HG03558 (cell line): ENCODE results near the gene CLDND1.

Source experiments
- ATAC-seq: cut with Tn5 transposase; IDR thresholded peaks from one replicate; pipeline ENCODE4 v1.9.1; 2021; ENCODE audit warnings: moderate number of reproducible peaks; ENCODE audit not compliant: unreplicated experiment; ENCODE audit errors: extremely low read depth

Gene CLDND1

DNA sequence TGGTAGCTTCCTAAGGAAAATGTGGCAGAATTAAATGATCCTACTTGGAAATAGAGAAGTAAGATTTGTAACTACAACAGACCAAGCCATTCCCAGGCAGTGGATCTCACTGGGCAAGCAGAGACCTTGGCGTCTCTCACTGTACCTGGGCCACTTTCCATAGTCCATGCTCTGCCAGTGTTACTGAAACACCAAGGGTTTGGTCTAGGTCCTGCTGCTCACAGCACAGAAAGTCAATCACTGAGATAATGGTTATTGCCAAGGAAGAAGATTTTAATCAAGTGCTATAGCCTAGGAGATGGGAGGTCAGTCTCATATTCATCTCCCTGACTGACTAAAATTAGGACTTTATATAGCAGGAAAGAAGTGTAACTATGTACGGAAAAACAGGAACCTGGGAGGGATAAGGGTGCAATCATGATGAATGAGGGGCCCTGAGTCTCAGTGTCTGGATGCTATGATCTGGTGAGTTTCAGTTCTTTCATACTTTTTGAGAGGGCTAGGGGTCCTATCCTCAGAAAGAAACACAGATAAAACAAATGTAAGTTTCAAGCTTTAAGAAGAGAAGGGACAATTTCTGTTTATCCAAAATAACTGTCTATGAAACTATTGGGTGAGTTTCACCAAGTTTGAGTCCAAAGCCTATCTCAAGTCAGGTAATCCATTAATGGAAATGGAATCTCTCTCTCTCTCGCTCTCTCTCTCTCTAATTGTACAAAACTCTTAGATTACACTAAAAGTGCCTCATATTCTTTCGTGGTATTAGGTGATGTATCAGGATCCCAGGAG is 29.7 kb upstream of the CLDND1 start:
- ATAC-seq: no peak

DNA sequence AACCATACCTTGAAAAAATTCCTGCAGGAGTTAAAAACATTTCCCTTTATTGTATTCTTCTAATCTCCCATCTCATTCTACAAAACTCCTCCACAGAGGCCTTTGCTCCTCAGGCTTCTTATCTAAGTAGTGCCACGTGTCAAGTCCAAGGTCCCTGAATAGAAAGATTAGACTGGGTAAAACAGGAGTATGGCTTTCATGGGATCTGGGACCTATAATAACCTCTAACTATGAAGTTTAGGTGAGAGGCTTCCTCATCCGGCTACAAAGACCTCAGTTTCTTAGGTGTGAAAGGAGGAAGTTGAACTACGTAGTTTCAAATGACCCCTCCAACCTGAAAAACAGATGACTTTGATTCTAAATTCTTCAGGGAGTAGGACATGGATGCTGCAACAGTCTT is 29.1 kb upstream of the CLDND1 start:
- no peak for ATAC-seq

DNA sequence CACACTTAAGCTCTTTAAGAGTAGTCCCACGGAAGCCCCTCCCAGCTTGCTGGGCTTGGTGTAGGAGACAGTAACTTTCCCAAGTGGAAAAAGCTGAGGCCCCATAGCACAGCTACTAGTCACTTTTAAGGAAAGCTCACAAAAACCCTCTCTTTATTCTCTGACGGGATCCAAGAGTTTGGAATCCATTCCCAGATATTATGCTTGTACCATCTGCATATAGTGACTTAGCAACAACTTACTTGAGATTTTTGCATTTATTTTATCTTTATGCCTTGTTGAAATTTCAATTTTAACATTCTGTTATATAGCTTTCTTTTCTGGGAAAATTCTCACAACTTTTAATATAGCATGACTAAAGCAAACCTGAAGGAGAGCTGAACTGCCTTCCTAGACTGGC is 28.5 kb upstream of the CLDND1 start:
- no peak for ATAC-seq

DNA sequence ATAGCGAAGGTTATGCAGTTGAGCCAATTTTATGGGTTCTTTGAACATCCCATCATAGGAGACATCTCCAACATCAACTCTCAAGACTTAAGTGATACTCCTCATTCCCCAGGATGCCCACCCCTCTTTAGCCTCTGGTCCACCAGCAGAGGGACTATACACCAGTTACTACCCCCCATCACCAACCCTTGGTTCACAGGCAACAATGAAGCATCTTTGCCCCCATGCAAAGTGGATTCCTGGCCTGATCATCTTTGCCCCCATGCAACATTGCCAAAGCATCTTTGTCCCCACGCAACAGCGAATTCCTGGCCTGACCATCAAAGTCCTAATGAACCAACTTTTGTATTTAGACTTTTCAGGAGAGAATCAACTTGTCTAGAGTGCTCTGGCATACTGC is 28.1 kb upstream of the CLDND1 start:
- no peak for ATAC-seq

DNA sequence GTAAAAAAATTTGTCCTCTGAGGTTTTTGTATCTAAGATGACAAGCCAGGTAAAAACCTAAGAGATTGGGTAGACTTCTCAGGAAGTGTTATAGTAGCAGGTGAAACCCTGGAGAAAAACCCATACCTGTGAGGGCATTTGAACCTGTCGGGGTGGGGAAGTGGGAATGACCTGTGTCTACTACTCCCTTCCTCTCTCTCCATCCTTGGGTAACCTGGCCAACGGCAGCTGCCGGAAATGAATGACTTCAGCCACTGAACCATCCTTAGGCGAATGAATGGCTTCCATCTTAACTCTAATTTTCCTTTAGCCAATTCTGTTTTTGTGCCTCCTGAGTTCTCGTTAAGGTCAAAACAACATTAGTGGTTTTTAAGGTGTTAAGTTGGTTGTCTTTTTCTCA is 25.8 kb upstream of the CLDND1 start:
- ATAC-seq: no peak

DNA sequence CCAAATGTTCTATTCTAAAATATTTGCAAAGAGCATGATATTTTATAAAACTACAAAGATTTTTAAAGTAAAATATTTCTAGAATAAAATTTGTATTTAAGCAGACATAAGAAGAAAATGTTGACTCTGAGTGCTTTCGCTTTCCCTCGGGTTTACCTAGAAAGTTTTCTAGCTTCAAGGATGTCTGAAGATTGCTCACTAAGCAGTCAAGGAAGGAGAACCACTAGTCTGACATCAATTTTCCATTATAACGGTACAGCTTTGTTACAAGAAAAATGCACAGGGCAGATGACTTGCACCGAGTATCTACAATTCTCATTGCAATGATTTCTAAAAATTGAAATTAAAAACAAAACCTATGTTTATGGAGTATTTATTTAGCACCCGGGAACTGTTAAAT is 23.2 kb upstream of the CLDND1 start:
- ATAC-seq: no peak

DNA sequence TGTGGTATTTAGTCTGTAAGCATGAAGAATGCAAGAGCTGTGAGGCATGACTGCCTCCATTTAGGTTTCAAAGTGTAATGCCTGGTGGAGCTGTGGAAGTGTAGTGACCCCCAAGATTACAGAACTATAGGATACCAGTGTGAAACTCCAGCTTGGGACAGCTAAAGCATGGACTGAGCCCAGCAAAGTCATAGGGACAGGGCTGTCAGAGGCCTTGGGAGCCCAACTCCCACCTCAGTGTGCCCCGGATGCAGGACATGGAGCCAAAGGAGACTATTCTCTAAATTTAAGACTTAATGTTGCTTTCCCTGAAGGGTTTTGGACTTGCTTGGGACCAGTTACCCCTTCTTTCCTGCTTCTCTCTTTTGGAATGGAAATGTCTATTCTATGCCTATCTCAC is 19.9 kb upstream of the CLDND1 start:
- ATAC-seq: no peak

DNA sequence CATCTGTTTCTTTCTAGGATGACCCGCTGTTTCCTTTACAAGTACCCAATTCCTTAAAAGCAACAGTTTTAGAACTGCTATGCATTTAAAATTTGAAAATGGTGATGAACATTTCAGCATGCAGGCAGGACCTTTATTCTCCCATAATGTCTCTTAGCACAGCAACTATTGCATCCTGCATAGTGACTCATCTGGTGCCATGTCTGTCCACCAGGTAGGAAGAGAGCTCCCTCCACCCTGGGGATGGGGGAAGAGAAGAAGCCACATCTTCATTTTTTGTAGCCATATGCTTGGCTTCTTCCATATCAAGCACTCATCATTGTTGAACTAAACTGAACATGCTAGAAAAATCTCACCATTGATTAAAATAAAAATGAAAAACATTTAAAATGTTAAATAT is 19.0 kb upstream of the CLDND1 start:
- ATAC-seq: no peak

DNA sequence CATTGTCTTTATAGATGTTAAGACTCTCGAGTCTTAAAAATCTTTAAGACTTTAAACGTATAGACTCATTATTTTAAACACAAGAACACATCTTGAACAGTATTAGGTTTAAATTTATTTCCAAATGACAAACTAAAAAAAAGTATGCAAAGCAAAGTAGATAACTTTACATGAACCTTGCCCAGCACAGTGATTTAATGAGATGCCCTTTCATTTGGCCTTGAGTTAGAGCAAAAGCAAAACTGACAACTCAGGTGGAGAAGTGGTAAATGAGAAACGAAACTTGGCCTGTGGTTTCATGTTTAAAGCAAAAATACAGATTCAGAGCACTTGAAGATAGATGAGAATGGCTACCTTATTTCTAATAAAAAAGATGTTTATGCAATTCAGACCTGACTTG is 17.6 kb upstream of the CLDND1 start:
- ATAC-seq: peak; percentile 26

DNA sequence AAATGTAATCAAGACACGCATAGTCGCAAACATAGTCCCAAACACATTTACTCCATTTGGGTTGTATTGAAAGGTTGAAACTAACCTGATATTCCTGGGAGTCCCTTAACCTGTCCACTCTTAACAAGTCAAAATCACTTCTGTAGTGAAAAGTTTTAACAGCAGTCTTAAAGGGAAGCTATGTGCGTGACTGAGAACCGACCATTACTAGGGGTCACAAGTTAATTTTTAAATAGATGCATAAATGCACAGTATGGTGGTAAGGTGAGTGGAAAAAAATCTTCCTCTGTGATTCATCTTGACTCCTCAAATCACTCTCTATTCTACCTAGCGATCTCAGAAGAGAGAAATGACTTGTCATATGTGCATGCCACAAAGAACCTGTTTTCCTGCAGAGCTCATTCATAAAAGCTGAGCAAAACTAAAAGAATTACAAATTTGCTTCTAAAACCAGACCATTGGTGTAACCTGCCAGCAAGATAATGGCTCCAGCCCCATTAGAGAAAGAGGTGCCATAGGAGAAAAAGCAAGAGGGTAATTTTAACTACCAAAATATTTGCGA is 13.8 kb upstream of the CLDND1 start:
- peak; percentile 61 for ATAC-seq

DNA sequence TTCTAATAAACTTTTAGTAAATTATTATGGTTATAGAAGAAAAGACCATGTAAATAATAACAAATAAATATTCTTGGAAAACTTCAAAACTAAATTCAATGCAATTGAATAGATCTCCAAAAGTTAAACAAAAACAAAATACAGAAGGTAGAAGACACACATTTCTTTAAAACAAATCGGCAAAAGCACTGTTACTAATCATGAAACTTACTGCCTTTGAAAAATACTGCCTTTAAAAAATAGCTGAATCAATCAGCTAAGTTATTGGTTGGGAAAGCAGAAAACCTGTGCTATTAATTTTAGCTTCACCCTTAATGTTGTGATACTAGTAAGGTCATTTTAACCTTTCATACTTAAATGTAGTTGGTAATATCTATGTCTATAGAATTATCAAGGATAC is 12.0 kb upstream of the CLDND1 start:
- ATAC-seq: no peak

DNA sequence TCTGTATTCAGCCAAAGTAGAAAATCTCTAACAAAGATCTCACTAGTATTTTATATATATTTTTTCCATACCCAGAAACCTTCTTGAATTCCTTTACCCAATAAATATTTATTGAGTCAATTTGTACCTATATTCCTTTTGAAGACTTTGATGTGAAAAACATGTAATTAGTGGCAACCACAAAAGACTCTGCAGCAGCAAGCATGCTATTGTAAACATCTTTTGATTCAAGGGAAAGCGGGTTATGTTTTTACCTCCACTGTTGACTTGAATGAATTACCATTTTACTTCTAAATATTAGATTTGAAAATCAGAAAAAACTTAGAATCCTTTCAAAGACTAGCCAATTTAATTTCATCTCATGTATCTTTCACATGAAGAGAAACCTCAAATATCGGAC is 11.5 kb upstream of the CLDND1 start:
- no peak for ATAC-seq

DNA sequence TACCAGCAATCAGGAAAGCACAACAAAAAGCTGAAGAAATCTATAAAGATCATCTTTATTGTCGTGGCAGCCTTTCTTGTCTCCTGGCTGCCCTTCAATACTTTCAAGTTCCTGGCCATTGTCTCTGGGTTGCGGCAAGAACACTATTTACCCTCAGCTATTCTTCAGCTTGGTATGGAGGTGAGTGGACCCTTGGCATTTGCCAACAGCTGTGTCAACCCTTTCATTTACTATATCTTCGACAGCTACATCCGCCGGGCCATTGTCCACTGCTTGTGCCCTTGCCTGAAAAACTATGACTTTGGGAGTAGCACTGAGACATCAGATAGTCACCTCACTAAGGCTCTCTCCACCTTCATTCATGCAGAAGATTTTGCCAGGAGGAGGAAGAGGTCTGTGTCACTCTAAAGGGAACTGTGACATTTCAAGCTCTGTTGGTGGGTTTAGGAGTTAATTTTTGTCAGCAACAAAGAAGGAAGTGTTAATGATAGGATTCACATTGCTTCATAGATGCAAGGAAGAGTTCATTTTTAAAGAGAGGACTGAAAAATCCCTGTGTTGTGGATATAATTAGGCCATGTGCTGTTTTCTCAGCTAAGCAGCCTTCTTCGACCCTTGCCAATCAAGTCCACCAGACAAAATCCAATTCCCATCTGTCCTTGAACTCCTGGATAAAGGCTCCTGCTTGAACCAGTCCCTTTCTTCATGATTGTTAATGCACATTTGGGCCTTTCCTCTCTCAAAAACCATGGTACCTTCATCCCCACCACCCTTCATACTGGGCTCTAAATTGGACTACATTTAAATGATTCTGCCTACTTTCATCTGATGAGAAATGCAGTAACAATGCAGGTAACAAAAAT is 10.2 kb upstream of the CLDND1 start:
- no peak for ATAC-seq

DNA sequence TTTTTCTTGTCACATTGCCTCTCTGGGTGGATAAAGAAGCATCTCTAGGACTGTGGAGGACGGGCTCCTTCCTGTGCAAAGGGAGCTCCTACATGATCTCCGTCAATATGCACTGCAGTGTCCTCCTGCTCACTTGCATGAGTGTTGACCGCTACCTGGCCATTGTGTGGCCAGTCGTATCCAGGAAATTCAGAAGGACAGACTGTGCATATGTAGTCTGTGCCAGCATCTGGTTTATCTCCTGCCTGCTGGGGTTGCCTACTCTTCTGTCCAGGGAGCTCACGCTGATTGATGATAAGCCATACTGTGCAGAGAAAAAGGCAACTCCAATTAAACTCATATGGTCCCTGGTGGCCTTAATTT is 9.6 kb upstream of the CLDND1 start:
- no peak for ATAC-seq

DNA sequence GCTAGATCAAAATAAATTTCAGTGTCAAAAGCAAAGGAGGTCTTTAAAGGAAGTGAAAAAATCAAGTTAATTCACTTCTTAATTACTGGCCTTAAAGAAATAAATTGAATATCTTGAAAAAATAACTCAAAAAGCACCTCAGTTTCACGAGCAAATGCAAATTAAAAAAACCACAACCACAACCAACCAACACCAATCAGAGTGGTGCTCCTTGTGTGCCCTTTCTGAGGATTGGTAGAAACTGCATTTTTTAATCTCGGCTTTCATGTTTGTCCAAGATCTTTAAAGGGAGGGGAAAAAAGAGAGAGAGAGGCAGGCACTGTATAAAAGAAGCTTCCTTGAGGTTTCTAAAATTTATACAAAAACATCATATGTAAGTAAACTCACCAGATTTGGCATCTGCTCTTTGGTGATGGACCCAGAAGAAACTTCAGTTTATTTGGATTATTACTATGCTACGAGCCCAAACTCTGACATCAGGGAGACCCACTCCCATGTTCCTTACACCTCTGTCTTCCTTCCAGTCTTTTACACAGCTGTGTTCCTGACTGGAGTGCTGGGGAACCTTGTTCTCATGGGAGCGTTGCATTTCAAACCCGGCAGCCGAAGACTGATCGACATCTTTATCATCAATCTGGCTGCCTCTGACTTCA is 9.0 kb upstream of the CLDND1 start, which contains the start of gene GPR15:
TSS of gene GPR15 (plus strand) at position 357 of the 653 bp plus-strand sequence. CDS start at position 413, 56 bp downstream.
- ATAC-seq: no peak

DNA sequence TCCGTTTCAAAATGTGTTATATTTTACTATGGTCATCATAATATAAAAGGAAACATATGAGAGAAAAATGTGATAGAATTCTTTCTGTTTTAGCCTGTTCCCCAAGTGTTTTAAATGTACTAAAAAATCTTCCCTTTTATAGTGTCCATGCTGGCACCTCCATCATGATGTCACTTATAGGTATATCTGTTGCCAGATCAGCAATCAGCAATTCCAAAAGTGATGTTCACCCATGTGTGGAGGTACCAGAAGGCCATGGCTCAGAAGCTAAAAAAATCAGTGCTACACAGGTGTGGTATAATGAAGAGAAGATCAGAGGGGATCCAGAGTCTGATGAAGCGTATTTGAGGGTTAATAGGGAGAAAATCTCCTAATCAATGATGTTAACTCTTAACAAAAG is 8.0 kb upstream of the CLDND1 start:
- ATAC-seq: no peak

DNA sequence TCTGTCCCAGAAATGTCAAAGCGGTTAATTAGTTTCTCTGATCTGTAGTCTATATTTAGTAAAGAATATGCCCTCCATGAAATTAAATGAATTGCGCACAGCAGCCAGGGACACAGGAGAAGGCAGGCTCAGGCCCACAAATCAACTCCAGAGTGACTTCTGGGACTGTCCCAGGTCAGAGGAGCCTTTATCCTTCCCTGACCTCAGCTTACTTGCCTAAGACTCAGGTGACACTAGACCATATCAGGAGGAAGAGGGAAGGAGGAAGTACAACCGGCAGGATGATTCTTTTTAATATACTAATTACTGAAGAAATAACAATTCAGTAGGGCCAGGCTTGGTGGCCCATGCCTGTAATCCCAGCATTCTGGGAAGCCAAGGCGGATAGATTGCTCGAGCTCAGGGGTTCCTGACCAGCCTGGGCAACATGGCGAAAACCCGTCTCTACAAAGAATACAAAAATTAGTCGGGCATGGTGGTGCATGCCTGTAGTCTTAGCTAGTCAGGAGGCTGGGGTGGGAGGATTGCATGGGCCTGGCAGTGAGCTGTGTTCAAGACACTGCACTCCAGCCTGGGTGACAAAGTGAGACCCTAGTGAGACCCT is 7.3 kb upstream of the CLDND1 start:
- ATAC-seq: no peak

DNA sequence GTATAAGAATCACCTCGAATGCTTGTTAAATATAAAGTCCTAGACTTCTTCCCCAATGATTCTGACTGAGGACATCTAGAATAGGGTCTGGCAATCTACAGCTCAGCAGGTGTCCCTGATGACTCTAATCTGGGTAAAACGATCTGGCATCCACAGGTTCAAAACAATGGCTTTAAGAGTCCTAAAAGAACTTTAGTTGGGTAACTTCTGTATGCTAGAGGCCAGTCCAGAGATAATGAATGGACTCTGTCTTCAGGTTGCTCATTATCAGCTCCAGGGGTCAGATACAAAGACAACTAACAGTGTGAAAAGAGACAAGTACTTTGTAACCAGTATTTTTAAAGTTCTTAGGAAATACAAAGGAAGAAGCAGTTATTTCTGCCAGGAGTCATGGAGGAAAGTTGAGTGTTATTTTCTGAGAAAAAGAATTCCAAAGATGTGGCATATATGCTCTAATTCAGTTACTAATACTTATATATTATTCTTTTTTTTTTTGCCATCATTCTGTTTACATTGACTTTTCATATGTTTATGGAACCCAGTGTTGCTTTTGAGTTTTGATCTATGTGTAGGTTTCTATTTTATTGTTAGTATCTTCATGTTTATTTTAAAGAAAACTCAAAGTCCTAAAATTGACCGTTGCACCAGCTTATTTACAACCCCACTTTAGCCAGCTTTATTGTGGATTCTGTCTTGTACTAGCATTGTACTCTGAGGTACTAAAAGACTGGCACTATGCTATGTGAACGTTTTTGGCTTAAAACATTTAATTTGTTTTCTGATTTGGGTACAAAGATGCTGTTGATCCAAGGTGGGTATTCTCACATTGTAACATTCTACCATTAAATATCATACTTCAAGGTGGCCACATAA is 6.0 kb upstream of the CLDND1 start:
- ATAC-seq: no peak

DNA sequence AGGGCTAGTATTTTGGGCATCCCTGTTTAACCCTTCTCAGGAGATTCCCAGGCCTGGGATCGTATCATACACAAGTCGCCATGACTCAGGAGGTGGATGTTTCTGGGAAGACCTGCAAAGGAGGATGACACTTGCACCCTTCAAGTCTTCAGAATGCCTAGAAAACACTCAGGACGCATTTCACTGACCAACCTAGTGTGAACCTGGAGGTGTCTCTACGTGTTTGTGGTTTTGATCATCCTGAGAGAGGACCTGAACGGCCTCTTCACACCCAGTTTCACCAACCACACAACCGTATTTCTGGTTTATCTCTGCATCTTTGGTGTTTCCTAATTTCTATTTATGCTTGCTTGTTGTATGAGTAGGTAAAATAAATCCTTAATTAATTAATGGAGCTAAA is 2.8 kb upstream of the CLDND1 start:
- no peak for ATAC-seq
